Astrocyte (in vitro differentiated cells and primary cell): ENCODE results near the gene ACTL8.

Experiments used
- CTCF ChIP-seq: IDR thresholded peaks from 2 replicates; pipeline ENCODE4 v1.5.1; 2011; ENCODE audit warnings: low read depth, mild to moderate bottlenecking, inconsistent platforms, low read length, moderate library complexity; ENCODE audit not compliant: insufficient read depth
- EZH2 ChIP-seq: IDR thresholded peaks from 2 replicates; pipeline ENCODE4 v1.6.1; 2012; ENCODE audit warnings: mild to moderate bottlenecking, low read length, inconsistent platforms; ENCODE audit not compliant: insufficient read depth

DNA sequence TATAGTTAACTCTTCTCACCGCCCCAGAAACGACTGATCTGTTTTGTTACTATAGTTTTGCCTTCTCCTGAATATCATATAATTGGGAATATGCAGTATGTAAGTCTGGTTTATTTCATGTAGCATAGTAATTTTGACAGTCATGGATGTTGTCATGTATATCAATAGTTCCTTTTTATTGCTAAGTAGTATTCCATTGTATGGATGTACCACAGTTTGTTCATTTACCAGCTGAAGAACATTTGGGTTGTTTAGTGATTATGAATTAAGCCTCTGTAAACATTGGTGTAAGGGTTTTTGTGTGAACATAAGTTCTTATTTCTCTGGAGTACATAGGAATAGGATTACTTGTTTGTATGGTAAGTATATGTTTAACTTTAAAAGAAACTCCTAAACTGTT lies 55.5 kb downstream of the ACTL8 start:
- TF ChIP-seq EZH2 (no peak), CTCF (no peak)
